Activated CD4-positive, alpha-beta T cell treated with anti-CD3 and anti-CD28 coated beads for 1 hour (primary cell): ENCODE data around the gene ADCY7.

Source experiments
- DNase-seq: peaks from one replicate; pipeline ENCODE4 v3.0.0-alpha.2; 2020

ADCY7 gene

GRCh38 chr16:50269061-50269705 is 2.8 kb downstream of the ADCY7 start:
- DNase-seq: no peak

DNA sequence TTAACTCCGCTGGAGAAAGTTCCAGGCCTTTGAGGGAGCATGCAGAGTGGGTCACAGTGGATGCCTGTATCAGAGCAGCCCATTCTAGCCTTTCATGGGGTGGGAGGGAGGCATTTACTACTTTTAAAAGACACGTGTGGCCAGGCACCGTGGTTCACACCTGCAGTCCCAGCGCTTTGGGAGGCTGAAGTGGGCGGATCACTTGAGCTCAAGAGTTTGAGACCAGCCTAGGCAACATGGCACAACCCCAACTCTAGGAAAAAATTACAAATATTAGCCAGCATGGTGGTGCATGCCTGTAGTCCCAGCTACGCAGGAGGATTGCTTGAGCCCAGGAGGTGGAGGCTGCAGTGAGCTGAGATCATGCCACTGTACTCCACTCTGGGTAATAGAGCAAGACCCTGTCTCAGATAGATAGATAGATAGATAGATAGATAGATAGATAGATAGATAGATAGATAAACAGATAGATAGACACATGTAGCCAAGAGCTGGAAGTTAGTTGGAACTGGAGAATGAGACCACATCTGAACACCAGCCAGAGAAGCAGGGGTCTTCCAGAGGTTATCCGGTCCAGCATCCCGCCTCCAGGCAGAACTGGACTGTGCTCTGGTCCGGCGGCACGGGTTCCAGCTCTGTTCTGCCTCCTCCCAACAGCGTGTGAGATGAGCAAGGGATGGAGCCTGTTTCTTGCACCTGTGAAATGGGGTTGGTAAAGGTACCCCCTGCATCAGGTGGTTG is 3.6 kb downstream of the ADCY7 start:
- no peak for DNase-seq

DNA sequence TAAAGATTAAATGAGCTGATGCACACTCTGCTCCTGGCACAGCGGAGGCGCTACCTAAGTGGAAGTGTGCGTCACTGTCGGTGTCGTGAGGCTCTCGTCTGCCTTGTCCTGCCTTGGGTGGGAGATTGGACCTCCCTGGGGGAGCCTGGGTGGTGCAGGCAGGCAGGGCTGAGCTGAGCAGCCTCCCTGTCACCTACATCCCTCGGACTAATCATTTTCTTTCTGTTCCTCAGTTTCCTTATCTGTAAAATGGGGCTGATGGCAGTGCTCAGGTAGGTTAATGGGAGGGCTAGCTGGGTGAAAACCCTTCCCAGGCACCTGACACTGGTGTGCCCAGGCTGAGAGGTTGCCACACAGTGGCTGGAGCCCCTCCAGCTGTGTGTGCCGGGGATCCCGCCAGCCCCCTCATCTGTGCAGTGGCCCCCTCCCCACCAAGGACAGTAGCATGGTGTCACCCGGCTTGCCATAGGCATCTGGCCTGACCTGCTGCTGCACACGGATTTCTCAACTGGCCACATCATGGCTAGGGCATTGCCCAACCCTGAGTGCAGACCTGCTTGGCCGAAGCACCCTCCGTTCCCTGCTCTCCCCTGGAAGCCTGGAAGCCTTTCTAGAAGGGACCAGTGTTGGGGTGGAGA is 4.3 kb downstream of the ADCY7 start:
- no peak for DNase-seq

DNA sequence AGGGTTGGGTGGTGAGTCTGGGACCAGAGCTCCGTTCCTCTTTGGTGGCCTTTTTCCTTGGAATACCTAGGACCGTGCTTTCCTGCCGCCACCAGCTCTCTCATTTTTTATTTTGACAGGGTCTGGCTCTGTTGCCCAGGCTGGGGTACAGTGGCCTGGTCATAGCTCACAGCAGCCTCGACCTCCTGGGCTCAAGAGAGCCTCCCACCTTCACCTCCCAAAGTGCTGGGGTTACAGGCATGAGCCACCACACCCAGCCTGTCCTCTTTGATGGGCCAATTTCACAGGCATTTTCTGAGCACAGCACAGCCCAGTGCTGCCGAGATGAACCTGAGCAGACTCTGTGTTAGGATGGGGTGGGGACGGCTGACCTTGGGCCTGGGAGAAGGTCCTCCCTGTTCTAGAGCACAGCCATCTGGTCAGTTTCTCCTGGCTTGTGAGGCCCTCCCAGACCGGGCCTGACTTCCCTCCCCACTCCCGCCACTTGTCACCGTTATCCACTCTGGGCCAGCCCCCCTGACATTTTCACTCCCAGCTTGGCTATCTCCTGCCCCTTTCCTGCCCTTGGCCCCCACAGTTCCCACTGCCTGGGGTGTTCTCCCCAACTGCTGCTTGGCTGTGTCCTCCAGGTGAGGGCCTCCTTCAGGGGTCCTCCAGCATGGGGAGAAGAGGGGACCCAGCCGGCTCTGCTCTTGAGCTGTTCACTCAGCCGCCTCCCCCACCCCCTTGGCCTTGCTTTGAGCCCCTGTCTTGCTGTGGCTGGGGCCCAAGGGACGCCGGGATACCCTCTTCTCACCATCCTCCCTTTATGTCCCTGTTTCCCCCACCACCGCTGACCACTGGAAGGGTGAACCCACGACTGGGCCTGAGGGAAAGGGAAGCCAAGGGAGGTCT is 5.0 kb downstream of the ADCY7 start:
- DNase-seq: no peak

DNA sequence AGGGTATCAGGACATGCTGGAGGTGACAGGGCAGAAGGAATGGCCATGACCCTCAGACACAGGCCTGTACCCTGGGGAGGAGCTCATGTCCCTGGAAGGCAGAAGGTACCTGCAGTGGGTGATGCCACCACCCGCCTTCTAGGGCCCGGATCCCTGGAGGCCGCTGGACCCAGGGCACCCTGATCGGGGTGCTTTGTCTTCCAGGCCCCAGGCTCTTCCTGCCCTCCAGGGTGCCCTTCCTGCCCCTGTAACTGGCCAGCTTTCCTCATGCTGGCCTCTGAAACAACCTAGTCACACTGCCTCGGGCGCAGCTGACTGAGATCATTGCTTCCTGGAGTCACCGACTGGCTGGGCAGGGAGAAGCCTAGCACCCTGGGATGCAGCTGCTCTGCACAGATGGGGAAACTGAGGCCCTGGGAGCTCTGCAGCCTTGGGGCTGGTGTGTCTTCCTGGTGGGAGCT is 5.8 kb downstream of the ADCY7 start:
- no peak for DNase-seq

GRCh38 chr16:50272687-50273381 is 6.5 kb downstream of the ADCY7 start:
- DNase-seq: no peak

GRCh38 chr16:50273382-50273690 is 7.0 kb downstream of the ADCY7 start:
- DNase-seq: no peak

DNA sequence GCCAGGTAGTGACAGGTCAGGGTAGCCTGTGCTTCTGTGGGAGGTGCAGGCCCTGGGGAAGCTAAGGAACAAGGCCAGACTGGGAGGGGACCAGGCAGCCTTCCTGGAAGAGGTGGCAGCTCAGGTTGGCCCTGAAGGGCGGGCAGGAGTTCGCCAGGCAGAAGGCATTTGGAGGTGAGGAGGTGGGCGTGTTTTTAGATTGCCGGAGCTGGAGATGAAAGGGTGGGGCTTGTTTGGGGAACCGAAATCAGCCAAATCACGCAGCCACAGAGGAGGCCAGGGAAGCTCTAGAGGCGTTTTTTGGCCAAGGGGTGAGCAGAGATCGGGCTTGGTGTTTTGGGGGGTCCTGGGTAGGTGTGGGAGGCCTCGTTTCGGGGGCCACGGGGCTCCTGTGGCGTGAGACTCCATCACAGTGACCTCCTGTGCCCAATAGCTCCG is 7.6 kb downstream of the ADCY7 start:
- DNase-seq: no peak

DNA sequence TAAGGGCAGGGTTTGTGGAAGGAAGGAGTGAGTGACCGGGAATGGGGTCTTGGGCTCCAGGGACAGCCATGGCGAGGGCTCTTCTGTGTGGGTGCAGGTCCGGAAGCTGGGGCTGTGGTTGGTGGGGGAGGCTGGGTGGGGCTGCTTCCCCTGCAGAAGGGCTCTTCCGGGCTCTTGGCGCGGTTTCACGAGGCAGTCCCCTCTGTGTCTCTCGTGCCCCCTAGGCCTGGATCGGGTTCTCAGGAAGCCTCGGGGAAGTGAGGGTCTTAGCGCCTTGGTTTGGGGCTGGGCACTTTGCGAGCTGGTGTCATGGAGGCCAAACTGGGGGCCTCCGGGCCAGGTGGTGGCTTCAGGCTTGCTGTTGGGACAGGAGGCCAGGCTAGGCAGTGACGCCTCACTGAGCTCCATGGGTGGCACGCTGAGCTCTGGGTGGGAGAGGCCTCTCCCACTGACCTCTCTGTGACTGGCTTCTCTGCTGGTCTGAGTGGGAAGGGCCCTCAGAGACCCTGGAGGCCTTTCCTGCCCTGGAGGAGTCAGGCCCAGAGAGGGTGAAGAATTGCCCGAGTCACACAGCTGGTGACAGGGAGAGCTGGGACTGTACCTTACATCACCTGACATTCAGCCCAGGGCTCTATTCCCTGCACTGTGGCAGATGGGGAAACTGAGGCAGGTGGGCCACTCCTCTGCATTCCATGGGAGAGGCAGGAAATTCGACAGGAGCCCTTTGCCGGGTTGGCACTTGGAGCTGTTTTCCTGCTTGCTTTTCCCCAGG is 8.2 kb downstream of the ADCY7 start:
- DNase-seq: peak; percentile 30

DNA sequence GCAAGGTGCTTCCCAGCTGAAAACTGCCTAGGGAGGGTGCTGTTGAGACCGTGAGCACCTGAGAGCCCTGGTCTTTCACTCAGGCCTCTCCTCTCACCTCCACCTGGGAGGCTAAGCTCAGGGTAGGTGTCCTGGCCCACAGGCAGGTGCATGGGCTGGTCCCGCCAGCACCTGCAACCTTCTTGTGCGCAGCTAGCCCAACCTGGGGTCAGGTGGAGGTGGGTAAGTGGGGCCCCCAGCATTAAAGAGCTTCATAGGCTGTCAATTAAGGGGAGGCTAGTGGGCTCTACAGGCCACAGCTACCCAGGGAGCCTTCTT is 8.7 kb downstream of the ADCY7 start:
- DNase-seq: no peak

DNA sequence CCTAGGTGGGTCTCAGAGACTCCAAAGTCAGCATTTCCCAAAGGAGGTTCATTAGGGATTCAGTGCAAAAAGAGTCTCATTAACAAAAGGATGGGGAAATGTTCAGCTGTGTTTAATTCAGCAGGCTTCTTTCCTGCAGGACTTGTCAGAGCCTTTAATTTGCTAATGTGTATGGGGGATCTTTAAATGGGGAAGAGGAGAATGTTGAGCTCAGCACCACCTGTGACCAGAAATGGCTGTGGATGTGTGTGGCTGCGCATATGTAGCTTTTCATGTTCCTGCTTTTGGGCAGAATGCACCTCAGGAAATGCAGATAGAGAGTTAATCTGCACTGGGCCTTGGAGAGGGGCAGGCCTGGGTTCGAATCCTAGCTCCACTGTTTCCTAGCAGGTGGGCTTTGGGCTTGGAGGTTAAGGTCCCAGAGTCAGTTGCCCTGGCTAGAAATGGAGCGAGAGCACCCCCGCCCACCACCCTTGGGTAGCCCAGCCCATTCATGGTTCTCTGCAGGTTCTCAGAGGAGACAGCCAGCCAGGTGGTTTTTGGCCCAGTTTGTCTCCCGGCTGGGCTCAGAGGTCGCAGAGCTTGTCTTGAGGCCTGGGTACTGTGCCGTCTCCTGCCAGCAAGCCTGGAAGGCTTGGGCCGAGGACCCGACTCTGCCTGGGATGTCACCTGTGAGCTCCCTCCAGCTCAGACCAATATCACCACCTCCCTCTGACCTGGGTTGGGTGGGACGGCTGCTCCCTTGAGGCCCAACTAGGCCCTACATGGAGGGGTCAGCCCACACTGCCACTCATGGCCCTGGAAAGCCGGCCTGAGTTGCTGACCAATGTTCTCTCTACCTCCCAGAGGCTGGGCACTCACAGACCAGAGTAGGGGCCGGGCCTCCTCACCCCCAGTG is 9.3 kb downstream of the ADCY7 start:
- no peak for DNase-seq

GRCh38 chr16:50276326-50276640 is 9.9 kb downstream of the ADCY7 start:
- DNase-seq: no peak

DNA sequence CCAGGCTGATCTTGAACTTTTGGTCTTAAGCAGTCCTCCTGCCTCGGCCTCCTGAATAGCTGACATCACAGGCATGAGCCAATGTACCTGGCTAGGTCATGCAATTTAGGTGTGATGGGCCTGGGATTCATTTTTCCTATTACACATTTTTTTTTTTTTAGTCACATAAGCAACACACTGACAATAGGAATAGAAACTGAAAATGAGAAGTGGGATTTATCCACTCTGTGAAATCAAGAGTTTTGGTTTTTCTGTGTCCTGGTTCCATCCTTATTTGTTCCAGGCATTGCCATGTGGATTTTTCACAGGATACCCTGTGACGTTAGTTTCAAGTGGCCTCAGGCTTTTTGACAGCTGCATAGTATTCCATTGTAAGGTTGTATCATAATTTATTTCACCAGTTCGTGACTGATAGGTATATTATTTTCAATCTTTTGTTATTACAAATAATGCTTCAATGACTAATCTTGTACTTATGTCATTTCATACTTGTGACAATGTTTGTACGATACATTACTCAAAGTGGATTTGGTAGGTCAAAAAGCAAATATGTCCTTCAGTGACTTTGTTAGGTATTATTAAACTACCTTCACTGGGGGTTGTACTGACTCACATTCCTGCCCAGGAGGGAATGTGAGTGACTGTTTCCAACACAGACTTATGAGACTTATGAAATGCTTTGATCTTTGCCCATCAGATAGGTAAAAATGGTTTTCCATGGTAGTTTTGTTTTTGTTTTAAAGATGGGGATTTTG is 10.6 kb downstream of the ADCY7 start:
- no peak for DNase-seq

GRCh38 chr16:50278251-50278650 is 11.9 kb downstream of the ADCY7 start:
- no peak for DNase-seq

DNA sequence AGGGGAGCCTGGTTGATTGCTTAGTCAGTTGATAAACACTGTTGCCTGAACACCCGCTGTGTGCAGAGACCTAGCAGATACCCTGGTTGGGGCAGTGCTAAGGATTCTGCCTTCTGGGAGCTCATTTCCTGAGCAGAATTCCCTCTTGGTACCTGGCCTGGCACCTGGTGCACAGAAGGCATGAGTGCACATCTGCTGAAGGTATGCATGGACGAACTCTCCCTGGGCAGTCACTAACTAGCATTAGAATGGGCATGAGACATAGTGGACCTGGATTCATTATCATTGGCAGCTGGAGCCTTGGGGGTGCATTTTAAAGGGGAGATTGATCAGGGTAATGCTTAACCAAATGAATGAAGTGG is 13.1 kb downstream of the ADCY7 start:
- DNase-seq: no peak

- no peak for DNase-seq
Observed at GRCh38 chr16:50280932-50281331, 14.6 kb downstream of the ADCY7 start.

DNA sequence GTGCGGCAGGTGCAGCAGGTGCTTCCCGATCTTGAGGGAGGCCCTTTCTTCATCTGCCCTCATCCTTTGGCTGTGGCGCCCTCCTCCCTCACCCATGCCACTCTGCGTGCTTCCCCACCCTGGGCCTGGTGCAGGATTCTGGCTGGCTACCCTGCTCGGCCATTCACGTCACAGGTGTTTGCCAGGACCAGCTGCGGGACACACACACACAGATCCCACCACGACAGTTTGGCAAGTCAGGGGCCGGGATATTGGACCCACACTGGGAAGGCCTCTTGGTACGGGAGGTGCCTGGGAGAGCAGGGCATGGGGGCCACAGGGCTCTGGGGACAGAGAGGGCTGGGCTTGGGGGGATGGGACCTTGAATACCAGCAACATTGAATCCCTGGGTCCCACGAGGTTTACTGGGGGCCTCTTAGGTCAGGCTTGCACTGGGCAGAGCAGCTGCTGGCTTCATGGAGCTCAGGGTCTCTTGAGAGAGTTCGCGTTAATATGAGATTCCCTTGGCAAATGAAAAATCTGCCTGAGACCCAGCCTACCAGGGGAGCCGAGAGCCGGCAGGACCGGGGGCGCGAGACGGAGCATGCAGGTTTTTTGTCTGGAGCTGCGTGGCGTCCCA is 15.1 kb downstream of the ADCY7 start:
- no peak for DNase-seq

- peak; percentile 27 for DNase-seq
Observed at GRCh38 chr16:50282010-50282538, 15.7 kb downstream of the ADCY7 start.

DNA sequence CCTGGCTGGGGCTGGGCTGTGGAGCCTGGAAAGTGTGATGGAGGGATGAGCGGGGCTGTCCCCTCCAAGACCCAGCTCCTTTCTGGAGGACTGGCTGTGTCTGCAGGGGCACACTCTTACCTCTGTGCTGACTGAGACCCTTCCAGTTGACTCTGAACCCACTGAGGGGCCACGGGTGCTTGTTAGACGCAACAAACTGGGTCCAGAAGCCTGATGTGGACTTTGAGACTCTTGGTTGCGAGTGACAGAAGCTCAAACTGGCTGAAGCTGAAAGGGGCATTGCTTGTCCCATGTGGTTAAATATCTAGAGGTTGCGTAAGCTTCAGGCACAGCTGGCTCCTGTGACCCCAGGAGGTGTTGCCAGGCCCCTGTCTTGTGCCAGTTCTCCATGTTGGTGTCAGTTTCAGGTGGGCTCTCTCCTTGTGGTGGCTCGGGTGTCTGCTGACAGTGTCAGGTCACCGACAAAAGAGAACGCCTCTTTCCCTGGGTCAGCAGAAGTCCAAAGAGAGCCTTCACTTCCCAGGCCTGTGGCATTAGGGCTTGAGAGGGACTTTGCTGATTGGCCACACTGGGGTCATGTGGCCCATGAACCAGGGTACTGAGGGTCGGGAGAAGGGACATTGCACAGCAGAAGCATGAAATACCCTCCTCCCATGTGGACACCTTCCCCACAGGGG is 16.7 kb downstream of the ADCY7 start:
- DNase-seq: no peak
